OCI-LY3 (cell line): ENCODE measurements around the gene PRCC.

Experiments used
- H2AFZ ChIP-seq: fragments of 200-600, 300-600 bp; shearing (Covaris generic); 2 replicates; pipeline ENCODE4 v1.6.0; 2014; ENCODE audit warnings: antibody characterized with exemption, low read depth, low read length
- H3K27ac ChIP-seq: fragments of 200-600, 300-600 bp; sonication (generic); 2 replicates; pipeline ENCODE4 v1.5.1; 2014; ENCODE audit warnings: mild to moderate bottlenecking, low read length, moderate library complexity, mixed read lengths
- H3K27me3 ChIP-seq: fragments of 200-600, 300-600 bp; sonication (generic); 2 replicates; pipeline ENCODE4 v1.6.1; 2014; ENCODE audit warnings: low read depth, low read length, mixed read lengths
- H3K36me3 ChIP-seq: fragments of 200-600, 300-600 bp; sonication (generic); replicated peaks from 2 replicates; pipeline ENCODE3; 2014; ENCODE audit warnings: low read depth, low read length, mixed read lengths
- H3K4me1 ChIP-seq: fragments of 300-600, 200-600 bp; sonication (generic); 2 replicates; pipeline ENCODE4 v1.6.1; 2014; ENCODE audit warnings: low read length, mixed read lengths
- H3K4me2 ChIP-seq: fragments of 200-600, 300-600 bp; sonication (generic); 2 replicates; pipeline ENCODE4 v1.6.1; 2014; ENCODE audit warnings: low read length, mixed read lengths
- H3K4me3 ChIP-seq: fragments of 300-600, 200-600 bp; sonication (generic); 2 replicates; pipeline ENCODE4 v1.5.1; 2014; ENCODE audit warnings: antibody characterized with exemption, mild to moderate bottlenecking, low read length, moderate library complexity
- H3K79me2 ChIP-seq: fragments of 300-600, 200-600 bp; shearing (Covaris generic); 2 replicates; pipeline ENCODE4 v1.6.1; 2014; ENCODE audit warnings: mild to moderate bottlenecking, low read length, mixed read lengths
- H3K9ac ChIP-seq: fragments of 300-600, 200-600 bp; shearing (Covaris generic); 2 replicates; pipeline ENCODE4 v1.6.0; 2014; ENCODE audit warnings: mild to moderate bottlenecking, low read length, moderate library complexity
- H3K9me3 ChIP-seq: fragments of 200-600, 300-600 bp; shearing (Covaris generic); 2 replicates; pipeline ENCODE4 v1.6.1; 2014; ENCODE audit warnings: low read length, mixed read lengths; ENCODE audit not compliant: insufficient read depth
- H4K20me1 ChIP-seq: fragments of 200-600, 300-600 bp; sonication (generic); 2 replicates; pipeline ENCODE4 v1.6.1; 2016; ENCODE audit warnings: low read length, mixed read lengths; ENCODE audit not compliant: insufficient read depth
- CTCF ChIP-seq: fragments of 200-600, 300-600 bp; sonication (generic); IDR thresholded peaks from 2 replicates; pipeline ENCODE4 v1.5.1; 2014; ENCODE audit warnings: antibody characterized with exemption, low read length, low read depth
- EZH2phosphoT487 ChIP-seq: fragments of 200-600 bp; shearing (Covaris generic); IDR thresholded peaks from 2 replicates; pipeline ENCODE4 v1.6.1; 2018; ENCODE audit warnings: antibody characterized with exemption, mixed run types, low read depth

The PRCC gene

GRCh38 chr1:156840898-156841279 lies 73.6 kb downstream of the PRCC start:
- no peak overlapping the region for H3K9ac ChIP-seq
- H2AFZ ChIP-seq, result no peak overlapping the region
- no peak overlapping the region for H3K27ac ChIP-seq
- no peaks in the 10 kb centered on the region for H4K20me1 ChIP-seq
- no peak for TF ChIP-seq CTCF
- no peak for TF ChIP-seq EZH2phosphoT487
- H3K4me1 ChIP-seq, result peaks cover 40% of the 10 kb centered on the region
- H3K79me2 ChIP-seq, result no peaks in the 10 kb centered on the region
- no peak overlapping the region for H3K4me3 ChIP-seq
- no peaks in the 10 kb centered on the region for H3K27me3 ChIP-seq
- no peaks in the 10 kb centered on the region for H3K9me3 ChIP-seq
- no peak overlapping the region for H3K4me2 ChIP-seq
- H3K36me3 ChIP-seq, result no peaks in the 10 kb centered on the region

DNA sequence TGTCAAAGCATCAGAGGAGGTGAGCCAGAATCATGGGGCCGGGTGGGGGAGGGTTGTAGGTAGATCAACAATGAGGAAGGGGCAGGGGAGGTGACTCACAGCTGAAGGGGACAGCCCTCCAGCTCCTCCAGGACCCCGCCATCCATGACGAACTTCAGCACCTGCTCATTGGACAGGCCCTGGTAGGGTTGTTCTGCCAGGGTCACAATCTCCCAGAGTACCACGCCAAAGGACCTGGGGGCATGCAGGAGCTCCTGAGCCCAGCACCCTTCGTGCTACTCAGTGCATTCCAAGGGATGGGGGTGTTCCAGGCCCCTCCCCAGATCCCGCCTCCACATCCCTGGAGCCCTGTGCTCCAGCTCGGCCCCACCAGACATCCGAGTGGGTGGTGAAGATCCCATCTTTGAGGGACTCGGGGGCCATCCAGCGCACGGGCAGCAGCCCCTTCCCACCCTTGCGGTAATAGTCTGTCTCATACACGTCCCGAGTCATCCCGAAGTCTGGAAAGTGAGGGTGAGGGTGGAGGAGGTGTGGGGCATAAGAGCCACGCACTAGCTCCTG lies 74.0 kb downstream of the PRCC start:
- H3K9ac ChIP-seq, result no peak overlapping the region

GRCh38 chr1:156842618-156843300 lies 75.4 kb downstream of the PRCC start:
- no peaks in the 10 kb centered on the region for H3K9me3 ChIP-seq
- H3K27me3 ChIP-seq, result no peaks in the 10 kb centered on the region
- no peak for TF ChIP-seq EZH2phosphoT487
- TF ChIP-seq CTCF, result no peak
- no peak overlapping the region for H3K4me2 ChIP-seq
- H3K4me3 ChIP-seq, result no peak overlapping the region
- H3K36me3 ChIP-seq, result no peaks in the 10 kb centered on the region
- H3K79me2 ChIP-seq, result no peaks in the 10 kb centered on the region
- H2AFZ ChIP-seq, result no peak overlapping the region
- no peak overlapping the region for H3K9ac ChIP-seq
- H3K4me1 ChIP-seq, result peaks cover 22% of the 10 kb centered on the region
- no peaks in the 10 kb centered on the region for H4K20me1 ChIP-seq
- no peak overlapping the region for H3K27ac ChIP-seq

More for the DNA sequence above, 74.0 kb downstream of the PRCC start:
- no peak overlapping the region for H2AFZ ChIP-seq
- no peaks in the 10 kb centered on the region for H3K79me2 ChIP-seq
- peaks cover 35% of the 10 kb centered on the region for H3K4me1 ChIP-seq
- TF ChIP-seq CTCF, result no peak
- no peak for TF ChIP-seq EZH2phosphoT487
- H3K4me3 ChIP-seq, result no peak overlapping the region
- no peaks in the 10 kb centered on the region for H3K9me3 ChIP-seq
- H3K4me2 ChIP-seq, result no peak overlapping the region
- H3K27me3 ChIP-seq, result no peaks in the 10 kb centered on the region
- H4K20me1 ChIP-seq, result no peaks in the 10 kb centered on the region
- H3K27ac ChIP-seq, result no peak overlapping the region
- H3K36me3 ChIP-seq, result no peaks in the 10 kb centered on the region

- no peaks in the 10 kb centered on the region for H3K27me3 ChIP-seq
- H3K4me2 ChIP-seq, result no peak overlapping the region
Measured at GRCh38 chr1:156844102-156844501, 76.8 kb downstream of the PRCC start.

More at GRCh38 chr1:156844102-156844501, 76.8 kb downstream of the PRCC start:
- no peak overlapping the region for H3K9ac ChIP-seq
- H3K4me3 ChIP-seq, result no peak overlapping the region
- H4K20me1 ChIP-seq, result no peaks in the 10 kb centered on the region
- H3K79me2 ChIP-seq, result no peaks in the 10 kb centered on the region
- no peak overlapping the region for H3K27ac ChIP-seq
- H3K4me1 ChIP-seq, result peaks cover 13% of the 10 kb centered on the region
- TF ChIP-seq EZH2phosphoT487 (no peak), CTCF (no peak)
- H2AFZ ChIP-seq, result no peak overlapping the region
- no peaks in the 10 kb centered on the region for H3K36me3 ChIP-seq
- H3K9me3 ChIP-seq, result no peaks in the 10 kb centered on the region
